ENCODE results near the gene CDKN1C. TPM values are rescaled to one million over a fixed set of nuclear protein-coding genes. Genes with fewer than 3 reads are reported as not detected.

CDKN1C gene
- total and polyA plus RNA-seq, 2 of the 8 experiments (the other 6 are each of a cell fraction or from before 2014, with no cell fraction given), result 12.8 to 14.1 TPM

GRCh38 chr11:2883979-2884815 lies 1.4 kb downstream of the CDKN1C start:
- Histone ChIP-seq H3K18ac (ENCODE audit: extremely low read depth, low read length) (peak overlapping the region; percentile 90), H3K79me2 (ENCODE audit: control insufficient read depth in 1 of 2, insufficient read depth in 2 of 2, low read length in 2 of 2) (no peaks in the 10 kb centered on the region), H3K23ac (ENCODE audit: insufficient read length) (no peak overlapping the region), H2BK120ac (replicated peaks; ENCODE audit: low read depth, low read length) (no peak overlapping the region), H2AK5ac (ENCODE audit: low read depth, low read length) (no peak overlapping the region), H3K36me3 (ENCODE audit: control insufficient read depth in 2 of 4, insufficient read depth in 4 of 4, low read length in 3 of 4) (peaks cover 0 to 4% (median 0%) of the 10 kb centered on the region in 4 experiments; a peak in 1 of 8 replicates), H3K14ac (ENCODE audit: insufficient read length) (no peak overlapping the region), H3K4me1 (replicated peaks in 1 of 4; ENCODE audit: control insufficient read depth in 3 of 4, insufficient read depth in 4 of 4, low read length in 3 of 4) (peaks cover 0 to 25% (median 21%) of the 10 kb centered on the region in 4 experiments; a peak in 6 of 7 replicates), H4K20me1 (replicated peaks in 1 of 2; ENCODE audit: control insufficient read depth in 1 of 2, insufficient read depth in 2 of 2, low read length in 2 of 2) (peaks cover 6 to 13% of the 10 kb centered on the region in 2 experiments), H4K91ac (replicated peaks; ENCODE audit: insufficient read length, low read length) (no peak overlapping the region), H2BK15ac (ENCODE audit: low read length) (no peak overlapping the region), H2BK5ac (ENCODE audit: low read depth, low read length) (no peak overlapping the region), H3K9me3 (ENCODE audit: insufficient read depth in 2 of 2, low read depth in 1 of 2, low read length in 1 of 2) (no peaks in the 10 kb centered on the region; a peak in 1 of 4 replicates), H2AFZ (ENCODE audit: low read length) (no peak overlapping the region), H3K27ac (ENCODE audit: low read depth, low read length) (no peak overlapping the region), H2BK12ac (ENCODE audit: low read depth, low read length) (no peak overlapping the region), H3K79me1 (ENCODE audit: low read depth, low read length) (no peaks in the 10 kb centered on the region), H3K23me2 (ENCODE audit: low read depth, low read length) (peaks cover 12% of the 10 kb centered on the region; the same call in 1 of the 2 replicates), H4K8ac (ENCODE audit: extremely low read depth, insufficient read depth, low read length) (peak overlapping the region; percentile 8; the same call in 1 of the 2 replicates), H3K4ac (replicated peaks; ENCODE audit: insufficient read length, low read depth, low read length) (no peak overlapping the region), H3K27me3 (replicated peaks in 1 of 4; ENCODE audit: control insufficient read depth in 3 of 4, extremely low read depth in 1 of 4, insufficient read depth in 3 of 4, low read length in 3 of 4) (peaks cover 2 to 80% (median 55%) of the 10 kb centered on the region in 4 experiments), H3K4me2 (ENCODE audit: insufficient read depth in 1 of 2, low read depth in 2 of 2, low read length in 2 of 2) (peak overlapping the region; percentile 52 to 73), H3K4me3 (ENCODE audit: extremely low read depth in 1 of 4, insufficient read depth in 2 of 4, low read depth in 3 of 4, low read length in 4 of 4) (peak overlapping the region; percentile 52 to 75 (median 56)), H3K9ac (replicated peaks in 1 of 4; ENCODE audit: extremely low read depth in 1 of 4, low read depth in 3 of 4, low read length in 3 of 4) (peak overlapping the region in 1 of 4 experiments; percentile 35; a peak in 1 of 7 replicates), H4K5ac (ENCODE audit: insufficient read length, low read depth, low read length) (peak overlapping the region; percentile 18), H3K56ac (replicated peaks; ENCODE audit: insufficient read length, low read depth, low read length) (no peak overlapping the region), H2BK20ac (ENCODE audit: low read length) (no peak overlapping the region)
- ChIA-PET POLR2A (ENCODE audit: partially characterized antibody) (interaction anchor here (0.6 to 3.0 kb wide), 7 partner anchors 8 to 464 kb away, joined by 3 to 18 read pairs (median 4); no protein-coding TSS in a partner anchor), CTCF (ENCODE audit: partially characterized antibody) (interaction anchor here (0.9 to 13.5 kb wide), 5 partner anchors 7 to 350 kb away, joined by 3 to 521 read pairs (median 4); no protein-coding TSS in a partner anchor)
- TF ChIP-seq TAF1 (IDR thresholded peaks at IDR 0.05; ENCODE audit: low read depth, low read length) (no peak), POU5F1 (IDR thresholded peaks at IDR 0.05; ENCODE audit: low read depth, low read length) (no peak), EZH2 (IDR thresholded peaks at IDR 0.05; ENCODE audit: low read depth, low read length, severe bottlenecking) (peak; percentile 44), MAFK (IDR thresholded peaks at IDR 0.05; ENCODE audit: low read depth, low read length) (peak; percentile 74; the same call in 1 of the 2 replicates), BACH1 (IDR thresholded peaks at IDR 0.05; ENCODE audit: low read length) (0 out of 2 replicates have a peak, but pooled peaks have one; percentile 21), CTBP2 (IDR thresholded peaks at IDR 0.05; ENCODE audit: borderline replicate concordance, insufficient read depth, insufficient read length, low read length) (peak; percentile 32), SUZ12 (IDR thresholded peaks at IDR 0.05; ENCODE audit: low read length) (peak; percentile 61), KDM4A (IDR thresholded peaks at IDR 0.05; ENCODE audit: low read depth, low read length, severe bottlenecking) (no peak), TAF7 (optimal IDR thresholded peaks at IDR 0.05; ENCODE audit: borderline replicate concordance, low read depth, low read length) (no peak)
- 4% methylated on average over 14 of the region's 119 CpGs; no CpG with 5 or more reads in 1 of the 2 experiments for WGBS, 2 experiments (ENCODE audit: extremely low coverage in 1 of 2, insufficient coverage in 1 of 2, insufficient read length in 1 of 2, insufficient replicate concordance in 2 of 2, low coverage in 1 of 2, low lambda C conversion rate in 2 of 2, missing lambda C conversion rate in 1 of 2)
- FAIRE-seq (no peak), DNase-seq (ENCODE audit: low read depth in 1 of 2, low spot score in 2 of 2) (no peak)

Data from H1 (cell line).